IPS DF 4.7 (cell line): Measurements from ENCODE around the gene NKX6-1.

ENCODE experiments used
- DNase-seq: peaks from one replicate; pipeline ENCODE4 v3.0.0-alpha.2; 2013; ENCODE audit warnings: low spot score; ENCODE audit errors: extremely low read depth

The NKX6-1 gene

DNA sequence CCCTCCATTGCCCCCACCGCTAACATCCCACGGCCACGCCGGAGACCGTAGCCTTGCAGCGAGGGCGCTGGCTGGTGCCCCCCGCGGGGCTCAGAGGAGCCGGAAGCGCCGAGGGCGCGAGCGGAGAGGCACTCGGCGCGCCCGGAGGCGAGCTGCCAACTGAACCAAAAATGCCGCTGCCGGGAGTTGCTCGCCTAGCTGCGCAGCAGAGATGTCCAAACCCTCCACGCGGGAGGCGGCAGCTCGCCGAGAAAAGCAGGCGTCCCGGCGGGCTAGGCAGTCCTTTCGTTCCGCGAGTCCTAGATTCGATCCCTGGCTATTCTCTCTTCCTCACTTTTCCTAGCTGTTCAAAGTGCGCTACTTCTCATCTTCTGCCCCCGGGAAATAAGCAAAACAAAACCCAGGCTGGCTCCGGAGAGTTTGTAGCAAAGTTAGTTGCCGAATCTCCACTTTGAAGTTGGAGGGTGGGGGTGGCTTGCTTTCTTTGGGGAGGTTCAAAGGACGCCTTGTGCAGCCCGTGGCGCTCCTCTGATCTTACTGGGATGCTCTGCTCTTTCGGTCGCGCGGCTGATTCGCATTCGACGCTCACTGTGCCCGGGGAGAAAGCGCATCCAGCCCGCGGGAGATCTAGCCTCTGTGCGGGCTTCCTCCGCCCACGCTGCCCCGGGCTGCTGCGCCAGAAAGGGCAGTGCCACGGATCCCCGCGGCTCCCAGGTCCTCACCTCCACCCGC lies 723 bp downstream of the NKX6-1 start:
- no peak for DNase-seq

DNA sequence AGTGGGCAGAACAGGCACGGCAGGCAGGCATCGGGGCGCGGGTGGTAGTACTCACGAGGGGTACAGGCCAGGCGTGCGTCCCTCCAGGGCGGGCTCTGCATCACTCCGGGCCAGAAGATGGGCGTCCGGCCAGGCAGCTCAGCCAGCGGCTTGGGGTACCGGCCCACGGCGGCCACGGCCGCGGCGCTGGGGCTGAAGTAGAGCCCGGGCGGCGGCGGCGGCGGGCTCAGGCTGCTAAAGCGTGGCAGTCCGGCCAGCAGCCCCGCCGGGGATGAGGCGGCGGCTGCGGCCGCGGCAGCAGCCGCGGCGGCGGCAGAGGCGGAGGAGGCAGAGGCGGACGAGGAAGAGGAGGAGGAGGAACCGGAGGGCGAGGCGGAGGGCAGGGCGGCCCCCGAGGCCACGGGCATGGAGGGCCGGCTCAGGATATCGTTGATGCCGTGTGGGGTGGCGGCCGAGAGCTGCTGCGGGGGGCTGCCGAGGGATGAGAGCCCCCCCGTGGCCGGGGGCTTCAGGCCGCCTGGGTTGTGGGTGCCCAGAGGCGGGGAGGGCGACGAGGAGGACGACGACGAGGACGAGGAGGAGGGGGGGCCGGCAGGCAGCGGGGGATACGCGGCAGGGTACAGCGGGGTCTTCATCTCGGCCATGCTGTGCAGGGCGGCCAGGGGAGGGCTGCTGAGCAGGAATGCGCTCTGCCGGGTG lies 1.4 kb downstream of the NKX6-1 start:
- no peak for DNase-seq

DNA sequence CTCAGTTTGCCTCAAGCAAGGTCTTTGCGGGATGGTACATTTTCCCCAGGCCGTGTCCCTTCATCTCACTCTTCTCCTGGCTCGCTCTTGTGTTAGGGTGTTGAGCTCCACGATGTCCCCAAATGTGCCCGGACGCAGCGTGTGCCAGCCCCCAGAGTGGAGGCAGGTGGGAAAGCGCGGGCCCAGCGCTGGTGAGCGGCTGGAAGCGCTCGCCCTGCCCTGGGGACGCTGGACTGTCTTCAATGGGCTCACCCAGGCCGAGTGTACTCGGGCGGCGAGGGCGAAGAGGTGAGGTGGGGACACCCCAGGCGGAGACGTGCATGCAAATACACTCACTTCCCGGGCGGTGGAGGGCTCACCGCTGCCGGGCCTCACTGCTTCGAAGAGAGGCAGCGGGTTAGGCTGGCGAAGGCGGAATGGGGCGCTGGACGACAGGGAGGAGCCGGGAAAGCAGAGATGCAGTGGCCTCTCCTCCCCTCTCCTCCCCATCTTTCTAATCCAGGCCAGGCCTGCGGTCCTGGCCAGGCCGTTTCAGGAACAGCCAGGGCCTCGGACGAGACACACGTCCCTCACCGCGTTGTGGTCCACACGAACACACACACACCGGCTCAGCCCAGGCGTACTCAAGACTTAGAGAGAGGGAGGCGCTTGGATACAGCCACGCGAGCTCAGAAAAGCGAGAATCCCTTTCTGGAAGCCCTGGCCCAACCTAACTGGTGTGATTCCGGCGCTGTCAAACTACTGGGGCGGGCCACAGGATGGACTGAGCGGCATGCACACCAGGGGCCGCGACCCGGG lies 2.2 kb downstream of the NKX6-1 start:
- DNase-seq, result no peak

DNA sequence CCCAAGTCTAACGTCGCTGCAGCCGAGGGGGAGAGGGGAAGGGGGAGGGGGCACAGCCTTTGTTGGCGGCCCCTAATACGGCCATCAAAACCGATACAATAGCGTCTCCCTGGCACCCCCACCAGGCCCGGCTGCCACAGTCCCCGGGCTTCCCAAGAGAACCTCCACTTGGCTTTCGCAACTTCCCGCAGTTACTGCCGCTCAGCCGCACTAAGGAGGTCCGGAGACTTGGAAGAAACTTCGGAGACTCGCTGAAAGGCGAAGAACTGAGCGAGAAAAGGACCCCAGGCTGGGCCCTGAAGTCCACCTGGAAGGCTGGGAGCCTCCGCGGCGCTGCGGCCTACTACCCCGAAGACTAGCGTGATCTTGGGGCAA lies 2.8 kb downstream of the NKX6-1 start:
- no peak for DNase-seq

DNA sequence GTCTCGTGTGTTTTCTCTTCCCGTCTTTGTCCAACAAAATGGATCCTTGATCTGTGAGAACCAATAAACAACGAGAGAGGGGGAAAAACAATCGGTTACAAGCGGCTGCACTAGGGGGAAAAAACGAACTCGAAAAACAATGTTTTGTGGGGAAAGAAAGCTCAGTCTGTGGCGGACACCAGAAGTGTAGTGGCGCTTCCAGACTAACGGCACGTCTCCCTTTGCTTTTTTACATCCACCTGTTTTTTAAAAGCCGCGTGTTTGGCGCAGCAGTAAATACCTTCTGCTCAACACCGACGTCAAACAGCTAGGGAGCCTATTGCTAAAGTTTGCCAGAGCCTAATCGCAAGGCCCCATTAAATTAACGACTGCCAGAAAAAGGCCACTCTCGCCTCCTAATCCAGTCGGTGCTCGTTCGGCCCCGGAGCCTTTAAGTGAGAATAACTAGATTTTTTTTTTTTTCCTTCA lies 3.3 kb downstream of the NKX6-1 start:
- DNase-seq, result no peak

DNA sequence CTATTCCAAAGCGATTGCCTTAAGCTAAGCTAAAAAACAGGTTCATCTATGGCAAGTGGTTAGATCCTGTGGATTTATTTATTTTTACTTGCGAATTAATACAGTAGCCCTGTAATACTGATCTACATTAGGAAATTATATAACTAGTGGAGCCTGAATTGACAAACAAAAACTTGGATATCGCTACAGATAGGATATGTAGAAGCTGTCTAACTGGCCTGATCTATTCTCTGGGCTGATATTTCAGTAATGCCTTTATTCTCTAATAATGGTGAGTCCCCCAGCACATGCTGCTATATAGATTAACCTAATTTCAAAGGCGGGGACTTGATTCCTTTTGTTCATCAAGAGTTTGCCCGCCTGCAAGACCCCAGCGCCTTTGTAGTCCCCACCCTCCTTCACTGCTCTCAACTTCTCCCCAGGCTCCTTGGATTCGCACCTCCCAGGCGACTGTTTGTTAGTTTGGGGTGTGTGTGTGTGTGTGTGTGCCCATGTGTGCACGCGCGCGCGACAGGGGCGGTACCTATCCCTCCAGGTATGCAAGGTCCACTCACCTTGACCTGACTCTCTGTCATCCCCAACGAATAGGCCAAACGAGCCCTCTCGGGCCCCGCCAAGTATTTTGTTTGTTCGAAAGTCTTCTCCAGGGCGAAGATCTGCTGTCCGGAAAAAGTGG lies 3.8 kb downstream of the NKX6-1 start:
- no peak for DNase-seq

DNA sequence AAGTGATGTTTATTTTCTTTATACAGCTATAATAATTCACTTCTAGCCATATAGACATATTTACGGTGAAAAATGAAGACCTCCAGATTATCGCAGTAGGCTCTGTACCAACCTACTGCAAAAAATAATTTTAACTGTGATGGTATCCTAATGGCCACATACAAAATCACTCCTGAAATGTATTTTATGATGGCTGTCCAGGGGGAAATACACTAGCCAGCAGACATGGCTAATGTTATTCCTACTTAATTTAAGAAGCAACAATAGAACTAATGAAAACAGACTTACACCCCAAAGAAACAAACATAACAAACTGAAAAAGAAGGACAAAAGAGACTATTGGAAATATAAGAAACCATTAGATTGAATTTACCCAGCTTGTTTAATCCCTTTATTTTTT lies 4.6 kb downstream of the NKX6-1 start:
- no peak for DNase-seq

DNA sequence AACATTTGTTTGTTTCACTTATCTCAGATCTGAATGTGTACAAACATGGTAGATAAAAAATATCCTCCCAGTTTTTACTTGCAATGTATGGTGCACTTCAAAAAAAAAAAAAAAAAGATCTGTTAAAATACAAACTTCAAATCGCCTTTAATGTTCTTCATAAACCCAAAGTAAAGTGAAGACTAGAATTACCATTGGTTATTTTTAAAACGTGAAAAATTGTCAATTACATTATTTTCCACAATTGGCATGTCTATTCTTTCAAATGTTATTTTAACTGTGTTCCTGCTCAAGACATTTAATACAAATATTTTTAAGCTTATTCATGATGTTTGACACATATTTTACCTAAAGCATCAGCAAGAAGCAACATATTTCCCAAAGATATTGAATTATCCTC lies 5.0 kb downstream of the NKX6-1 start:
- no peak for DNase-seq

DNA sequence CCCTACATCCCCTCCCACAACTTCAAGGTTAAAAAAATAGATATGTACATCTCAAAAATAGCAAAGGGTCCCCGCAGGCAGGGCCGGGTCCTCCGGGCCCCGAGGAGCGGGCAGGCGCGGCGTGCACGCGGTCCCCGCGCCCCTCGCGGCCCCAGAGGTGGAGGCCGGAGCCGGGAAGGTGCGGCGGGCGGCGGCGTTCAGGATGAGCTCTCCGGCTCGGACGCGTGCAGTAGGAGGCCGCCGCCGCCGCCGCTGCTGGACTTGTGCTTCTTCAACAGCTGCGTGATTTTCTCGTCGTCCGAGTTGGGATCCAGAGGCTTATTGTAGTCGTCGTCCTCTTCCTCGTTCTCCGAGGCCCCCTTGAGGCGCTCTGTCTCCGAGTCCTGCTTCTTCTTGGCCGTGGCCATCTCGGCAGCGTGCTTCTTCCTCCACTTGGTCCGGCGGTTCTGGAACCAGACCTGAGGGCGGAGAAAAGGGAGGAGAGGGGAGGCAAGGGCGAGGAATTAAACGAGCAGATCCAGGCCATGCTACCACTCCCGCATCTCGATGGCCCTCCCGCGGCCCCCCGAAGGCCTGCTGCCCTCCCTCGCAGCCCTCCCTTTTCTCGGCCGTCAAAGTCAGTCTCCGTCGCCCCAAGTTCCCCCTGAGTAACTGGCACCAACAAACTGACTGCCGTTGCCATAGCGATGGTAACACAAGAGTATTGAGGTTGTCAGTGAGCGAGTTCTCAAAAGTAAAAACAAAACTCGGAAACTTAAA lies 5.8 kb downstream of the NKX6-1 start:
- DNase-seq, result no peak

DNA sequence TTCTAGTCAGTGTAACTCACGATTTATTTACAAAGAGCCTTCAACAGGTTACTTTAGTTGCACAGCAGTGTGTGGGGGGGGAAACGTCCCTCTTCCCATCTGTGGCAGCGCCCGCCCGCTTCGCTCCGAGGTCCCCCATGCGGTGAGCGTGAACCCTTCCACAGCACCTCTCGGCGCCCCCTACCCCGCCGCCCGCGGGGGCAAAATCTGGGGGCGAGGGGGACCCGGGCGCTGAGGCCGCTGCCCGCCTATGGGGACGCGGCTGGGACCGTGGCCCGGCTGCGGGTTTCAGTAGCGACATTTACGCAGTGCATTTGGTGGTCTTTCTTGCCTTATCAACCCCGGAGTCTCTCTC lies 6.4 kb downstream of the NKX6-1 start:
- DNase-seq, result no peak

DNA sequence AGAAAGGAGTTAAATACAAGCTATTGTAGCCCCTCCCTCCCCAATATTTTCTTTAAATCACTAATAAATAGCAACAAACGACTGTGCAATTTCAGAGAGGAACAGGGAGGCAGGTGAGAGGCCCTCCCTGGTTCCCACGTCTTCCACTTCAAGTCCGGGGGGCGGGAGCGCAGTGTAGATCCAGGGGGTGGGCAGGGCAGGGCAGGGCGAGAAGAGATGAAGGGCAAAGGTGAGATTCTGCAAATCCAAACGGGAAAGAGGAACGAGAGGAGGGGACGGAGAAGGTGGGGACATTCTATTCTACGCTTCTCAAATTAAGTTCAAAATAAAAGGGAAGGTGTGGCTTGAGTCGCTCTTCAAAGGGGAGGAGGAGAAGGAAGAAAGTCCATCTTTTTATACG lies 6.8 kb downstream of the NKX6-1 start:
- no peak for DNase-seq

DNA sequence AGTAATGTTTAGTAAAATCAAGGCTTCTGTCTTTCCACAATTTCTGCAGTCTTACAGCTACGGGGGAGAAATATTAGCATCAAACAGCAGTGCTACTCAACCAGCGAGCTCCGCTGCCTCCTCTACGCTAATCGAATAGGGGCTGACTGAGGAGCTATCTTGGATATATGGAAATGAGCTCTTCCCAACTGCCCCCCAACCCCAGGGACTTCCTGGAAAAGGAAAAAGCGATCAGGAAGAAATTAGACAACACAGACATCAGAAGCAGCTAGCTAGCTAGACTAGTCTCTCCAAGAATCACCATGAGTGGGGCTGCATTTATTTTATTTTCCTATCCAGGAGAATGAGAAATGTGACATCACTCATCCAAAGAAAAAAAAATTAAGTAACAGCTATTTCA lies 7.6 kb downstream of the NKX6-1 start:
- no peak for DNase-seq

DNA sequence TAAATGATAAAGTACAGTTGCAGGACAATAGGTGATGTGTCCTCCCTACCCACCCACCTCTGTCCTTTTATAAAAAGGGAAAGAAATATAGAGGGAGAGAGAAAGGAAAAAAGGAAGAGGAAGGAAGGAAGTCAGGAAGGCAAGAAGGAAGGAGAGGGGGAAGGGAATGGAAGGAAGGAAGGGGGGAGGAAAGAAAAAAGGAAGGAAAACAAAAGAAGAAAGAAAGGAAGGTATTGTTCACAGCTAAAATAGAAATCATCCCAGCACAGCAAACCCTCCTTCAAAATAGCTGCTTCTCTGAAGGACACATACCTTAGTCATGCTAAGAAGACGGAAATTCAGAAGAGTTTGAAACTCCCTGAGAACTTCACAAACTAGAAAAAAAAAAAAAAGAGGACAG lies 8.4 kb downstream of the NKX6-1 start:
- DNase-seq, result no peak

DNA sequence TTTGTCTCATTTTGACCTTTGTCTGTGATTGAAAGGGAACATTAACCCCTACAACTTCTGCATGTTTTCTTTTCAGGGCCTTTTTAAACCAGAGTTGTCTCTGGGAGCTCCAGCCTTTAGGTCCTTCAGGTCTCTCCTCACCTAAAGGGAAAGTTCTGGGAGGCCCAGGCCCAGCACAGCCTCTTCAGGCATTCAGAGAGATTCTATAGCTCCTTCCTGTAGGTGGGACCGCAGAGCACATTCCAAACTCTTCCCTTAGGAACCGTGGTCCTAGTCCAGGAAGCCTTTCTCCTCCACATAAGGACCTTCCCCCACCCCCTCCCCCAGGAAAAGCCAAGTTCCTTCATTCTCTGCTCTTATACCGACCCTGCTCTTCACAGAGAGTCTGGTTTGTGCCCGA lies 14.9 kb downstream of the NKX6-1 start:
- no peak for DNase-seq

DNA sequence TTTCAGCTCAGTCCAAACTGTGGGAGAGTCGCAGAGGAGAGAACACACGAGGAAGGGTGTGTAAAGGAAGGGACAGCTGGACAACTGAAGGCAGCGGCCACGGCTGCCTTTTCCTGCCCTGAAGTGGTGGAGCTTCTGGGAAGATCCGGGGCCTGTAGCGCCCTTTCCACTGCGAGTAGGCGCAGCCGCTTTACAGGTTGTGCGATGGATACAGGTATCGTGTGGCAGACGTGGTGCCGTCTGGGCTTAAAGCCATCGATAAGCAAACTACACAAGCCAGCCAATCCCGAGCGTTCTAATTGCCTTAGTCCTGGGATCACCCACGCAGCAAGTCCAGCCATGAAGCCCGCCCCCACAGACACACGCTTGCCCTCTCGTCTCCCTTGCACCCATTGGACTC lies 15.4 kb downstream of the NKX6-1 start:
- DNase-seq, result no peak

DNA sequence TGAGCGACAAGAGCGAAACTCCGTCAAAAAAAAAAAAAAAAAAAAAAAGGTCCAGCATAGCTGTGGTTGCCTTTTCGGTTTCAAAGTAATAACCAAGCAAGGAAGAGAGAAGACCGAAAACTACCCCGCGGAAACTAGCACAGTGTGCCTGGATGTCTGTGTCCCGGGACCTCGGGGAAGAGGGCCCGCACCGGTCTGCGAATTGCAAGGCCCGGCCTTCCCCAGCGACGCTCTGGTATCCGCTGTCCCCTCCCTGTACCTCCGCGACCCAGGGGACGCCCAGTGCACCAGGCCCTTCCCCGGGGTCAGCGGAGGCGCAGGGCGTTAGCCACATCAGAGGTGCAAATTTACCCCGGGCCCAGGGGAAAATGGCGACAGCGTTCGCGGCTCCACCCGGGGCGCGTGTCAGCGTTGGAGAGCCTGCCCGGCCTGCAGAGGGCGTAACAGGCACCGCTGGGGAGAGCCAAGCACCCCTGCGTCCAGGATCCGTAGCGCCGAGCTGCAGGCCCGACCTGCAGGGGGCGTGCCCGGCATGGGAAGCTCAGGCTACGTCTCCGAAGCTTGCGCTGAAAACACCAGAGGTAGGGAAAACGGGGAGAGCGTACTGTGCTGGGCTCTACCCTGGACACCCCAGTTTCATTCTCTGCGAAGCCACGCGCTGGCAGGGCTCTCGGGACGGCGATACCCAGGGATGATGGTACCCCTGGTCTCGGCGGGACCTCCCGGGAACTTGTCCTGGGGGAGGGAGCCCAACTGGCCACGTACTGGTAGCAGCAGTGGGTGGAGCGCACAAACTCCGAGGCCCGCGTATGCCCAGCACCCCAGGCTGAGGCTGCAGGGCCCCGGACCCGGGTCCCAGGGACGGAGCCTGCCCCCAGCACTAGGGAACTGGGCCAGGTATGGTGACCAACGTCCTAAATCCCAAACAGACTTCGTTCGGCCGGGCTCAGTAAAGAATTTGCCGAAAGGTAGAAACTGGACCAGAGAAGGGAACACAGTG lies 16.2 kb downstream of the NKX6-1 start:
- no peak for DNase-seq

DNA sequence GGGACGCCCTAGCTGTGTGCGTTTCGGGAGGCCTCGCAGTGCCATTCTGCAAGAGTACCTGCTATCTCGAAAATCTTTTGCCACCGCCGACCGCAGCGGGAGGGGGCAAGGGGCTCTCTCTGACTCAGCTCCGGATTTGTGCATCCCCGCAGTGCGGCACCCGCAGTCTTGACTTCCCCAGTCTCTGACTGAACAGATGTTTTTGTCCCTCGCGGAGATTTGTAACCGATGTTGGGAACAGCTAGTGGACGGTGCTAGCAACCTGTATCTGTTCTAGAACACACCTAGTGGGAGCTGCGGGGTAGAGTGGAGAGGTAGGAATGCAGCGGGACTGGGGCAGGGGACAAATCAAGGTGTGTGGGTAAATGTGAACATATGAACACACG lies 17.2 kb downstream of the NKX6-1 start:
- no peak for DNase-seq

DNA sequence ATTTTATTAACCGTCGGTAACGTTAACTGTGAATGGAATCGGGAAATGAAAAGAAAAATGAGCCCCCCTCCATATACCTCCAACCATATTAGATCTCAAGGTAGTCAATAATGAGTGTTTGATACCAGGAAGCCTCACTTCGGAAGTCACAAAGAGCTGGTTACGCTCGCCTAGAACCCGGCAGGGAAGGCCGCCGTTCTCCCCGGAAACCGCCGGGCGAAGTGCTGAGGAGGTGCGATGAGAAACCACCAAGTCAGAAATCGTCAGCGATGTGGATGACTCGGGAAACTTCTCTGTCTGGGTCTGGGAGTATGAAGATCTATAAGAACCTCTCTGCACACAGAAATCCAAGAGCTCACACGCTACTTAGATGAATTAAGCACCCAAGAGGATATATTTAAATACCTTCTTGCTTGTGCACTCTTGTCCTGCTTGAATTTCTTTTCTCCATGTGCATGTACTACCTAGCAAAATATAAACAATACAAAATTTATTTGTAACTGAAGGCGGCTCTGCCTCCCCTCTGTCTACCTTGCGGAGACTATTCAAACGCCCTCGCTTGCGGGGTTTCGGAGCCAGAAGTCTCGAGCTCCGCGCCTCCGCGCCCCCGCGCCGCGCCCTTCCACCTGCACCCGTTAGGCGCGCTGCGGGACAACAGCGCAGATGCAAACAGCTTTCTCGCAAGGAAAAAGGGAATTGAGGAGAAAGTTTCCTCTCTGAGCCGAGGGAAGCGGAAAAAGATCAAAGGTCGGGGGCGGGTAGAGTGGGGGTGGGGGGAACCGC lies 17.8 kb downstream of the NKX6-1 start:
- no peak for DNase-seq

DNA sequence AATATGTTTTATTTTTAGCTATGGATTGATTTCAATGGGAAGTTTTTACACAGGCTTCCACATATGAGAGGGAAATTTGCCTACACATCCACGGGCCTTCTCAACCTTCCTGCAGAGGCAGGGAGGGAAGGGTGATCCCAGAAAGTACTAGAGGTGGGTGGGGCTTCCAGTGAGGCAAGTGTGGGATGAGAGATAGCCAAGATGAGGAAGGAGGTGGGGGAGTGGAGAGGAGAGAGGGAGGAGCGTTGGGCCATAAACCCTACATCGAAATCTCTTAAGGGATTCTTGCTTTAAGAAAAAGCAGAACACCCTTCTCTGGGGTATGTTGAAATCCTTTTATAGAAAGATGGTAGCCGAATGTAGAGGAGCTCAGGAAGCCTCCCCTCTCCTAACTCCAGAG lies 19.0 kb downstream of the NKX6-1 start:
- no peak for DNase-seq
